ENCODE measurements around the gene OLFM2. TPM values are rescaled to one million over a fixed set of nuclear protein-coding genes. Genes with fewer than 3 reads are reported as not detected.

The OLFM2 gene
- total and polyA plus RNA-seq, 2 experiments from 2014 or later = 58.1 to 117 TPM

GRCh38 chr19:9848762-9849161, 87.6 kb downstream of the OLFM2 start:
- Histone ChIP-seq H3F3A (replicated peaks; ENCODE audit: low read depth) (no peaks in the 10 kb centered on the region), H3K79me2 (replicated peaks; ENCODE audit: insufficient read depth) (no peaks in the 10 kb centered on the region), H3K27ac (ENCODE audit: low read depth) (no peak overlapping the region), H3K9me2 (ENCODE audit: insufficient read depth) (no peaks in the 10 kb centered on the region), H3K36me3 (ENCODE audit: insufficient read depth) (no peaks in the 10 kb centered on the region), H3K4me1 (ENCODE audit: insufficient read depth) (peaks cover 10% of the 10 kb centered on the region; the same call in 1 of the 2 replicates), H4K20me1 (replicated peaks; ENCODE audit: insufficient read depth) (peaks cover 8% of the 10 kb centered on the region; the same call in 1 of the 2 replicates), H2AFZ (no peak overlapping the region), H3K4me2 (no peak overlapping the region), H3K4me3 (no peak overlapping the region), H3K27me3 (ENCODE audit: insufficient read depth) (no peaks in the 10 kb centered on the region)
- H3K27ac Mint-ChIP-seq = no peak overlapping the region
- H3K4me3 Mint-ChIP-seq = no peak overlapping the region
- H3K27me3 Mint-ChIP-seq (ENCODE audit: insufficient read depth, low read depth, poor library complexity) = peaks cover 9% of the 10 kb centered on the region
- H3K36me3 Mint-ChIP-seq (ENCODE audit: low read depth) = peaks cover 18% of the 10 kb centered on the region
- H3K4me1 Mint-ChIP-seq = peaks cover 23% of the 10 kb centered on the region
- peaks cover 4% of the 10 kb centered on the region; the same call in 2 of the 3 replicates for H3K9me3 Mint-ChIP-seq
- no peak for ATAC-seq
- TF ChIP-seq POLR2AphosphoS5 (IDR thresholded peaks at IDR 0.05; ENCODE audit: low read depth) = no peak
- no peak for TF ChIP-seq ETS1 (IDR thresholded peaks at IDR 0.05)
- no peak for TF ChIP-seq ZNF114 (CRISPR knock-in tag; IDR thresholded peaks at IDR 0.05)
- no peak for TF ChIP-seq EZH2 (IDR thresholded peaks at IDR 0.05; ENCODE audit: low read depth, unreplicated experiment)
- TF ChIP-seq, protein P1, sequence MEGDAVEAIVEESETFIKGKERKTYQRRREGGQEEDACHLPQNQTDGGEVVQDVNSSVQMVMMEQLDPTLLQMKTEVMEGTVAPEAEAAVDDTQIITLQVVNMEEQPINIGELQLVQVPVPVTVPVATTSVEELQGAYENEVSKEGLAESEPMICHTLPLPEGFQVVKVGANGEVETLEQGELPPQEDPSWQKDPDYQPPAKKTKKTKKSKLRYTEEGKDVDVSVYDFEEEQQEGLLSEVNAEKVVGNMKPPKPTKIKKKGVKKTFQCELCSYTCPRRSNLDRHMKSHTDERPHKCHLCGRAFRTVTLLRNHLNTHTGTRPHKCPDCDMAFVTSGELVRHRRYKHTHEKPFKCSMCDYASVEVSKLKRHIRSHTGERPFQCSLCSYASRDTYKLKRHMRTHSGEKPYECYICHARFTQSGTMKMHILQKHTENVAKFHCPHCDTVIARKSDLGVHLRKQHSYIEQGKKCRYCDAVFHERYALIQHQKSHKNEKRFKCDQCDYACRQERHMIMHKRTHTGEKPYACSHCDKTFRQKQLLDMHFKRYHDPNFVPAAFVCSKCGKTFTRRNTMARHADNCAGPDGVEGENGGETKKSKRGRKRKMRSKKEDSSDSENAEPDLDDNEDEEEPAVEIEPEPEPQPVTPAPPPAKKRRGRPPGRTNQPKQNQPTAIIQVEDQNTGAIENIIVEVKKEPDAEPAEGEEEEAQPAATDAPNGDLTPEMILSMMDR (conservative IDR thresholded peaks at IDR 0.05; ENCODE audit: low read depth in 2 of 2) = no peak
- no peak for TF ChIP-seq ZNF331 (CRISPR knock-in tag; IDR thresholded peaks at IDR 0.05; ENCODE audit: low read depth)
- no peak for TF ChIP-seq ZNF462 (CRISPR knock-in tag; IDR thresholded peaks at IDR 0.05)
- TF ChIP-seq NANOG (IDR thresholded peaks at IDR 0.05; ENCODE audit: borderline replicate concordance) = no peak
- no peak for TF ChIP-seq JUNB (IDR thresholded peaks at IDR 0.05; ENCODE audit: unreplicated experiment)
- no peak for DNase-seq (ENCODE audit: low spot score)
